NCI-H2107 treated with DMSO at 0.1 percent for 48 hours (cell line): ENCODE results near the gene STK32B.

Experiments used
- DNase-seq: peaks from one replicate; lab custom pipeline; 2025; ENCODE audit not compliant: unreplicated experiment; lab: John Stamatoyannopoulos, UW

The STK32B gene

DNA sequence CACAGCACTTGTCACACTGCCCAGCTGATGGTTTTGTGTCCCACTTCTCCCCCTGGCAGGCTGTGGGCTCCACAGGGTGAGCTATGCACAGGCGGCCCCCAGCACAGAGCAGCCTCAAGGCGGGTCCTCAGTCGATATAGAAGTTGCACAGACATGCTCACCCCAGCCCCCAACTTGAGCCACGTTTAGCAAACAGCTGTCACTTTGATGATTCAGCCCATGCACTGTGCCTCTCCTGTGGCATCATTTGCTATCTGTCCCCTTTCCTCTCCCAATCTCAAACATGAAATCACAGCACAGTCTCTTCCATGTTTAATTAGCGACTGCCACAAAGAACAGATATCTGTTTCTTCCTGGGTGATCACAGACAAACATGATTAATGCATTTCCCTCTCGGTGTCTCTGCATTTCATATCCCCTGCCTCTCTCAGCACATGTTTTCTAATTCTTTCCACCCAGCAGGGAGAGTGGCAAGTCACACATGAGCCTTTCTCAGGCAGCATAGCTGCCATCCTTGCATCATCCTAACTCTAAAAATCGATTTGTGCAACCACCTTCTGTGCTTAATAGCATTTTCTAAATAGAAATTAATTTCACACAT, 452.2 kb downstream of the STK32B start:
- no peak for DNase-seq

DNA sequence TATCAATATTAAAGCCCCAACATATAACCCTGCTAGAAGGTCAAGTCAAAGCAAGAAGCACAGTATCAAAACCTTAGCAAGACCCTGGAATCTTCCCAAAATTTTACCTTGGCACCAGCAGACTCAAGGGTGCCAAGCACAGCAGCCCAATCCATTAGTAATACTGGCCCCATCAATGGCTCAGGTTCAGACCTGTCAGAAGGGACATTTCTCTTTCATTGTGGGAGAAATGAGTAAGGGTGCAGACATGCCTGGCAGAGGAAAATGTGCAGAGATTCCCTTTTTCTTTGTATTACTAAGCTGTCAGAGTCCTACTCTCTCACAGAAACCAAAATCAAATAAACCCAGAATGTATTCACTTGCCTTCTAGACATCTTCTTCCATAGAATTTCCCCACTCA, 453.2 kb downstream of the STK32B start:
- no peak for DNase-seq

DNA sequence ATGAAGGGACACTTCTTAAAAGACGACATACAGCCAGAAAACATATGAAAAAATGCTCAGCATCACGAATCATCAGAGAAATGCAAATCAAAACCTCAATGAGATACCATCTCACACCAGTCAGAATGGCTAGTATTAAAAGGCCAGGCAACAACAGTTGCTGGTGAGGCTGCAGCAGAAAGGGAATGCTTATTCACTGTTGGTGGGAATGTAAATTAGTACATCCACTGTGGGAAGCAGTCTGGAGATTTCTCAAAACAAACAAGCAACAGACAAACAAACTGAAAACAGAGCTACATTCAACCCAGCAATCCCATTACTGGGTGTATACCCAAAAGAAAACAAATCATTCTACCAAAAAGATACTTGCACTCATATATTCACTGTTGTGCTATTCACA, 459.2 kb downstream of the STK32B start:
- DNase-seq, result no peak

DNA sequence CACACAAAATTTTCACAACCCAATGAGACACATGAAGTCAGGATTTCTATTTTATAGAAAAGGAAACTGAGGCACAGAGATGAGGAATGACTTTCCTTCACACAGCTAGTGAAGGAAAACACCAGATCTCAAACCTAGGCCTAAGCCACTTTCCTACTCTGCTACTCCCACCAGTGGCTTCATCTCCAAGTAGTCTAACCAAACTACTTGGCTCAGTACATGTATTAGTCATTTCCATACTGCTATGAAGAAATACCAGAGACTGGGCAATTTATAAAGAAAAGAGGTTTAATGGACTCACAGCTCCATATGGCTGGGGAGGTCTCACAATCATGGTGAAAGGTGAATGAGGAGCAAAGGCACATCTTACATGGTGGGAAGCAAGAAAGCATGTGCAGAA, 460.5 kb downstream of the STK32B start:
- DNase-seq, result no peak

DNA sequence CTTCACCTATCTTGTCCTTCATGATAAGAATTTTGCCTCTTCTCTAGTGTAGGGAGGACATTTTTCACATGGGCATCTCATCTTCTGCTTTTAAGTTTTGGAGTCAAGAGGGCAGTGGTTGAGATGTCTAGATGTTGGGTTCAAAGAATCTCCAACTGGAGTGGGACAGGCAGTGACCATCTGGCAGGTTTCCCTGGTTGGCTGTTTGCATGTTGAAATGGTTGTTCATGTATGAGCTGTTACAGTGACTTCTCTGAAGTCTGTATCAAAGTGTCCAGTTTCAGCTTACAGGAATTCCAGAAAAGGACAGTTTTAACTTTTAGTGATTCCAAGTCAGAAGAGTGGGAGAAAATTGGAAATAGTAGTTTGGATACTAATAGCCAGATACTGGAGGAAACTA, 464.4 kb downstream of the STK32B start:
- DNase-seq, result no peak

DNA sequence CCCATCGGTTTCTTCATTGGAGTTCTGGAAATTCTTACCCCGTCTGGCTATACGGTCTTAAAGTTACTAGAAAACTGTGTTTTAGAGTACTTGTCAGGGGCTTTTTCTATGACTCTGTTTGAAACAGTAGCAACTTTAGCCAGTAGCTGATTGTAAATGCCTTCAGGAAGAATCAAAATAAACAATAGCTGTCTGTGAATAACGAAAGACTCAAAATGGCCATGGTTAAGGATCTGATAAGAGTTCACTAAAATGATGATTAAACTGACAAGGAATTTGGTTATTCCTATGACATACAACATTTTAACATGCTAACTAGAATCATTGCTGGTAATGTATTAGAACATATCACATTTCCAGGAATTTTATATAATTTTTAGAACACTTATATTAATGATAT, 466.1 kb downstream of the STK32B start:
- DNase-seq, result no peak

DNA sequence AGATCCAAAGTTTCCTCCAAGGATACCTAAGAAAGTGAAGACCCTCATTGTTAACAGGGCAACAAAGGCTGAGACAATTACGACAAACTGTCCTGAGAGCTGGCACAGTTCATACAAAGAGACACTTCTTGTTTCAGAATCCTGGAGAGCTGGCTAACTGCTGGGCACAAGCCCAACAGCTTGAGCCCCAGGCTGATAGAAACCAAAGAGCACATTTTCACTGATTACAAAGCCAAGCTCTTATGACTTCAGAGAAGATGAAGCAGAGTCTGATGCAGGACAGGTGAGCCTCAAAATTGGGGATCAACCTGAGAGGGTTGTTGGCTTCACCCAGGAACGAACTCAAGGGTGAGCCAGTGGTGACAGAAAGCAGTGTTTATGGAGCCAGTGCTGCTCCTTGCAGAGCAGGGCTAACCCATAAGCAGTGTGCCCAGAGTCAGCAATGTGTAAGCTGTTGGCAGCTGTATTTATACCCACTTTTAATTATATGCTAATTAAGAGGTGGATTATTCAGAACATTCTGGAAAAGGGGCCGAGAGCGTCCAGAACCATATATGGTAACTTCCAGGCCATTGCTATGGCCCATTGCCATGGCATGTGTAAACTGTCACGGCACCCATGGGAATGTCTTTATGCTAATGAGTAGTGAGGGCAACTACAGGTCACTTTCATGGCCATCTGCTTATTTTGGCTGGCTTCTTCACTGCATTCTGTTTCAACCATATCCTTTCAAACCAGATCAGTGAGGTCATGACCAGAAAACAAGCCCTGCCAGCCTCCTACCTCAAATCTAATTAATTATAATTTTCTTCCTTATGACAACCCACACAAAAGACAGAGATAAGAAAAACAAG, 473.4 kb downstream of the STK32B start:
- no peak for DNase-seq

DNA sequence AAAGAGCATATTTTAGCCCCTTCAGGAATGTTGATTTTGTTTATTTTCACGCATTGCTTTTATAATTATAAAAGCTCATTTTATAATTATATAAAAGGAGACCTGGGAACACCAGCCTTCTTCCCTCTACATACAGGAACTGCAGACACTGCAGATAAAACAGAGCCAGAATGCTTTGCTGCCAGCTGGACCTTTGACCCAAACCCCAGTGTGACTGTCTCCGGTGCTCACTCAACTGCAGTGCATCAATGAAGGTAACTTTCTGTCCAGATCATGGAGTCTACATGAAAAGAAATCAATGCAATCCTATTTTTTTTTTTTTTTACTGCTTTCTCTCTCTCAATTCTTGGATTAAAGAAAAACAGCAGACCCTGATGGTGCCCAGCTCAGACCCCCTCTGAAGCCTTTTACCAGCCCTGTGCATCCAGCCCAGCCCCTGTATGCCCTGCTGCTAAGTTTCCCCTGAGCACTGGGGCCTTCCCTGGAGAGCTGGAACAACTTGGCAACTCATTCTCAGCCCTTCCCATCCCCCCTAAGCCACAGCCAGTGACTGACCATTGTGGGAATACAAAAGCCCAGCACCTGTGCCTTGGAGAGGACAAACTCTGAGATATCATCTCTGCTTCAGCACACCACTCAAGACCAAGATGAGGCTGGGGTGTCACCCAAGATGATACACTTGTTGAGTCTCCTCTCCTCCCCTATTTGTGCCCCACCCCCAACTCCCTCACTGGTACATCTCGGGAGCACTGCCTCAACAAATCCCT, 475.0 kb downstream of the STK32B start:
- DNase-seq, result no peak

DNA sequence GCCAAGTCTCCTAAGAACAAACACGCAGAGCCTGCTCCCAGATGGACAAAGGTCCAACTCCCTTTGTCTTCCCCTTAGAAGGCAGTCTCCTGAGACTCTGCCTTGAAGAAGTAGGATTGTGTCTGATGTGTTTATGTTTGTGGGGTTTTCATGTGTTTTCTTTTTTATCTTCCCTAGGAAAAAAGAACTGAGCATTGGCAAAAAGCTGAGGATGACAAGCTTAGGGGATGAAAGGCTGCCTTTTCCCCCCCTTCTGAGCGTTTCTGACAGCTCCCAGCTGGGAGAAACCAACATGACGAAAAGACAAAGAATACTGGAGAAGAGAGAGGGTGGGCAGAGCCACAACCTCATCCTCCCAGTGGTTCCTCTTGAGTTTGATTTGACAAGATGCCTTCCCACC, 475.9 kb downstream of the STK32B start:
- no peak for DNase-seq

DNA sequence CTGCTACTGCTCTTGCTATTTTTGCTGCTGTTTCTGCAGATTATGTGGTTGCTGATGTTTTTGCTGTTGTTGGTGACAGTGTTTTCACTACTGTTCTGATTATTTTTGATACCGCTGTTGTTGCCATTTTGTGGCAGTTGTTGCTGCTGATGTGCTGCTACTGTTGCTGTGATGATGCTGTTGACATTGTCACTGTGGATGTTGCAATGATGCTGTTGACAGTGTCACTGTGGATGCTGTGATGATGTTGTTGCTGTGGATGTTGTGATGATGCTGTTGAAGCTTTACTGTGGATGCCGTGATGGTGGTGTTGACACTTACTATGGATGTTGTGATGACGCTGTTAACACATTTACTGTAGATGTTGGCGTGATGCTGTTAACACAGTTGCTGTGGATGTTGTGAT, 476.8 kb downstream of the STK32B start:
- DNase-seq, result no peak

DNA sequence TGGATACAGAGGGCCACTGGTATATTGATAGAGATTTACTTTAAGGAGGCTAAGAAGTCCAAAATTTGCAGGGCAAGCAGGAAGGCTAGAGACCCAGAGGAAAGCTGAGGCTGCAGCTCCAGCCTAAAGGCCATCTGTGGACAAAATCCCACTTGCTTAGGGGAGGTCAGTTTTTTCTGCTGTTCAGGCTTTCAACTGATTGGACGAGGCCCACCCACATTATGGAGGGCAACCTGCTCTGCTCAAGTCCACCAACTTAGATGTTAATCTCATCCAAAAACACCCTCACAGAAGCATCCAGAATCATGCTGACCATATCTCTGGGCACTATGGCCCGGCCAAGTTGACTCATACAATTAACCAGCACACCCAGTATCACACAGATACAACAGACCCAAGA, 480.8 kb downstream of the STK32B start:
- no peak for DNase-seq

DNA sequence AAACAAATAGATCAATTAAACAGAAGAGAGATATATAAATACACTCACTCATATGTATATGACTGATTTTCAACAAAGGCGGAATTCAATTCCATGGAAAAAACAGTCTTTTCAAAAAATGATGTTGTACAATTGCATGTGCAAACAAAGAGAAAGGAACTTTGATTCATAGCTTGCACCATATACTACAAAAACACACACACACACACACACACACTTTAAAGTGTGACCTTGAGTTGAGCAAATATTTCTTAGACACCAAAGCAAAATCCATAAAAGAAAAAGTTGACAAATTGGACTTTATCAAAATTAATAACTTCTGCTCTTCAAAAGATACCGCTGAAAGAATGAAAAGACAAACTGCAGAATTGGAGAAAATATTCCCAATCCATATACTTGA, 488.3 kb downstream of the STK32B start:
- no peak for DNase-seq

DNA sequence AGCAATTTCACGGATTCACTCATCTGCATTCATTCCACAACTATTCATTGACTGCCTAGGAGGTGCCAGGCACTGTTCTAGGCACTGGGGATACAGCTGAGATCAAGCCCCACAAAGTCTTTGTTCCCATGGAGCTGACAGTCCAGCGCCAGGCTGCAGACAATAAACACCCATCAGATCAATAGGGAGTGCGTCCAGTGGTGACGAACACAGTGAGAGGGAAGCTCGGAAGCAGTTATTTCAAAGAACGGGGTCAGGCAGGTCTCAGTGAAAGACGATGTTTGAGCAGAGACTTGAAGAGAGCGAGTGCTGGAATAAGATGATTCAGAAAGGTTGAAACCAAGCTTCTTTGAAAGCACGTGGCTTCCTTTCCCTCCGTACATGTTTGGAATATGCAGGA, 489.9 kb downstream of the STK32B start:
- DNase-seq, result no peak

DNA sequence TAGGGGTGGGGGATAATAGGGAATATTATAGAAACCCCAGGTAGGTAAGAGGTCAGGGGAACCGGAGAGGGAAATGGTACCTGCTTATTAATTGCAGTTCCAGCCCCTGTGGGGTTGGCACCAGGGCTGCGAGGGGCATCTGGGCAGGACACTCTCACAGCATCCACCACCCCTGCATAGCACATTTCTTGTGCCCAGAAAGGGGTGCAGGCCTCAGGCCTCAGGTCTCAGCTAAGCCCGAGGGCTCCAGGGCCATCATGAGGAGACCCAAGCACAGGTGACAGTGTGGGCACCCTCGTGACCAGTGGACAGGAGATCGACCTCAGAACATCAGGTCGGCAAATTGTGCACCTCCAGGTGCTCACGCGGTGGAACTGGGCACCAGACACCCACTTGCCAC, 492.4 kb downstream of the STK32B start:
- no peak for DNase-seq

DNA sequence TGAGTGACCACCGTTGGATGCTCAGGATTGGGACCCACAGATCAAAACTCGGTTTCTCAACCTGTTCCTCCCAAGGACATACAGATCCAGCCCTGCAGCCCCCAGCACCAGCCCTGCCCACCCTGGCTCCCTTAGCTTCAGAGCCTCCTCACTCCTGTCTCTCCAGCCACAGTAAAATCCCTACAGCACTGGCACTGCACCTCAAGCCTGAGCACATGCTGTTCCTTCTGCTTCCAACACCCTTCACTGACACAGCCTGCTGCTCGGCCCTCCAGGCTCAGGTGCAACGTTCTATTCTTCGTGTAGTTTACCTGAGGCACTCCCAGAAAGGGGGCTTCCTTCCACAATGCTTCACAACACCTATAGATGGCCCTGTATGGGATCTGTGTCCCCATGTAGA, 493.5 kb downstream of the STK32B start:
- DNase-seq, result no peak

DNA sequence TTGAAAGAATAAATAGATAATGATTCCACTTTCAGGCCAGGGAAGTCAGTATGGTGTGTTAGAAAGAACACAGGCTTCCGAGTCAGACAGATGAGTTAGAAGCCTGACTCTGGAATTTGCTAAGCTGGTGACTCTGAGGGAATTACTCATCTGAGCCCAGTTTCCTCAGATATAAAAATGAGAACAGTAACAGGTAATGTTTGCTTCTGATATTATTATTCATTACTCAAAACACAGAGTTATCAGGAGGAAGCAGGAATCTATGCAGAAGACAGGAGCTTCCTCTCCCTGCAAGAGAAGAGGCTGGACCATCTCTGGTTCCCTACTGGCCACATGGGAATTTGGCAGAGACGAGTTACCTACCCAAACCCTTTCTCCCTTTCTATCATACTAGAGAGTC, 494.0 kb downstream of the STK32B start:
- DNase-seq, result no peak

DNA sequence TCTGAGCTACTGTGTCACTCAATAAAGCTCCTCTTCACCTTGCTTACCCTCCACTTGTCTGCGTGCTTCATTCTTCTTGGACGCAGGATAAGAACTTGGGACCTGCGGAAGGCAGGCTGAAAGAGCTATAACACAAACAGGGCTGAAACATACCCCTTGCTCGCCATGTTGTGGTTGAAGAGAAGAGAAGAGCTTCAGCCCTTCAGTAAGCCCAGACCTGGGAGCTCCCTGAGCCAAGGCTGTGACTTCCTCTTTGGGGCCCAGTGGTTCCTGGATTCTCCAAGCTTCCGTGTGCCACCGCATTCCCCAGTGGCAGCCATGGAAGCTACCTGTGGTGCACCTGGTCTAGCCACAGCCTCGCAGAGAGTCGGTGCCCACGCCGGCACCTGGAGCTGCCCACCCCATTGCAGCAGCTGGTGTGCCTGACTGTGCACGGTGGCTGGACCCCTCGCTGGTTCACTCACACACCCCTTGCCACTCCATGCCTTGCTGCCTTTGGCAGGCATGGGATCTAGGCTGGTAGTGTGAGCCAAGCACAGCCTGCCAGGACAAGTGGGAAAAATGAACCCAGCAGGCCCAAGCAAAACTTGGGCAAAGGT, 496.5 kb downstream of the STK32B start:
- DNase-seq, result no peak
